Activated CD8-positive, alpha-beta memory T cell treated with anti-CD3 and anti-CD28 coated beads for 36 hours (primary cell): ENCODE data around the gene RNH1. TPM values are rescaled to one million over a fixed set of nuclear protein-coding genes. Genes with fewer than 3 reads are reported as not detected.

Experiments used
- CTCF ChIA-PET: fragments of 350-600 bp; sonication (Branson Sonifier 250); formaldehyde crosslinking; loops from one replicate; lab custom pipeline; 2021; ENCODE audit warnings: antibody characterized with exemption; lab: Charles Lee
- POLR2A ChIA-PET: fragments of 350-600 bp; sonication (Branson Sonifier 250); formaldehyde crosslinking; loops from one replicate; lab custom pipeline; 2021; ENCODE audit warnings: antibody characterized with exemption; lab: Charles Lee
- total RNA-seq, 2 experiments: library from RNA; stranded (reverse); gene quantifications; one replicate each; pipeline ENCODE4 v1.2.3, GENCODE V29; 2021

The RNH1 gene
- total RNA-seq, 2 experiments from 2014 or later: 120 TPM

DNA sequence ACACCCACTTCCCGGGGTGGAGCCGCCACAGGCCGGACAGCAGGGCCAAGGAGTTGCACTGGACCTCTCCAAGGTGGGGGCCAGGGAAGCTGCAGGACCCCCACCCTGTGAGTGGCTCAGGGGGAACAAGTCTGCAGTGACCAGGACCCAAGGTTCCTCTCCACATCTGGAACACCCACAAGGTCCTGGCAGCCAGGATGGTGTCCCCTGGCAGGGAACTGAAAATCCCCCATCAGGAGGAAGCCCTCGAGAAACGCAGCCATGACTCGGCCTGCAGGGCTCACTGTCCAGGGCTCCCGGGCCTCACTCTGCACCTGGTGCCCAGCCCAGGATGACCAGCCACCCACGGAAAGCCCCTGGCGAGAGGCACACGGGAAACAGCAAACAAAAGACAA lies 11.5 kb downstream of the RNH1 start:
- CTCF ChIA-PET: interaction anchor here (0.9 kb wide), 1 partner anchor 24 kb away, joined by 3 read pairs; no protein-coding TSS in a partner anchor
- POLR2A ChIA-PET: no interaction called here

DNA sequence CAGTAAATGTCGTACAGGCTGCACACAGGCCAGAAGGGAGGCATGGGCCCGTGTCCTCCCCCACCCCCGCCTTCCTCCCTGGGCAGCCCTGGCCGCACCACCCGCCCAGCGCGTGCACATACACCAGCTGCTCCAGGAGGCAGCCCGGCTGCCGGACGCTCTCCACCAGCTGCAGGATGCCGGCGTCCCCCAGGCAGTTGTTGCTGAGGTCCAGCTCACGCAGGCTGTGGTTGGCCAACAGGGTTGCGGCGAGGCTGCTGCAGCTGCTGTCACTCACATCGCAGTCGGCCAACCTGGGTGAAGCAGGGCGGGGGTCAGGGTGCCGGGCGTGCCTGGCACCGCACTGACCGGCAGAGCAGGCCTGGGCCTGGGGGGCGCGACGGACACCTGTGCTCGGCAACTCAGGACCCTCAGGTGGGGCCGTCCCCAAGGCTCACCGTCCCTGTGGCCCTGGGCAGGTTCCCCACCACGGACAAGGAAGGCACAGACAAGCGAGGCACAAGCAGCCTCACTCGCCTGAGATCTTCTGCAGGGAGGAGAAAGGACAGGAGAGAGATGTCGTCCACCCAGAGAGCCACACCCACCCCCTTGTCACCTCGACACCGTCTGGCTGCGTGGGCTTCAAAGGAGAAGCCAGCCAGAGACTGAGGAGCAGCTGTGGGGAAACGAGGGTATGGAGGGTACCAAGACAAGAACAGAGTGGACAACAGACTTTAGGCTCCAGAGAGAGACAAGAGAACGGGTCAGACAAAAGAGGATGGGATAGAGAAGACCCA lies 12.1 kb downstream of the RNH1 start:
- POLR2A ChIA-PET: no interaction called here
- CTCF ChIA-PET: no interaction called here

GRCh38 chr11:492427-493226 lies 14.4 kb downstream of the RNH1 start:
- POLR2A ChIA-PET: no interaction called here
- CTCF ChIA-PET: interaction anchor here (0.9 to 1.1 kb wide), 2 partner anchors 10 to 40 kb away, joined by 3 read pairs; no protein-coding TSS in a partner anchor

- ChIA-PET CTCF (interaction anchor here (1.1 kb wide), 1 partner anchor 39 kb away, joined by 3 read pairs; no protein-coding TSS in a partner anchor), POLR2A (no interaction called here)
Measured at GRCh38 chr11:491358-491757, 15.7 kb downstream of the RNH1 start.

GRCh38 chr11:490930-491260 lies 16.1 kb downstream of the RNH1 start:
- ChIA-PET CTCF (no interaction called here), POLR2A (no interaction called here)

DNA sequence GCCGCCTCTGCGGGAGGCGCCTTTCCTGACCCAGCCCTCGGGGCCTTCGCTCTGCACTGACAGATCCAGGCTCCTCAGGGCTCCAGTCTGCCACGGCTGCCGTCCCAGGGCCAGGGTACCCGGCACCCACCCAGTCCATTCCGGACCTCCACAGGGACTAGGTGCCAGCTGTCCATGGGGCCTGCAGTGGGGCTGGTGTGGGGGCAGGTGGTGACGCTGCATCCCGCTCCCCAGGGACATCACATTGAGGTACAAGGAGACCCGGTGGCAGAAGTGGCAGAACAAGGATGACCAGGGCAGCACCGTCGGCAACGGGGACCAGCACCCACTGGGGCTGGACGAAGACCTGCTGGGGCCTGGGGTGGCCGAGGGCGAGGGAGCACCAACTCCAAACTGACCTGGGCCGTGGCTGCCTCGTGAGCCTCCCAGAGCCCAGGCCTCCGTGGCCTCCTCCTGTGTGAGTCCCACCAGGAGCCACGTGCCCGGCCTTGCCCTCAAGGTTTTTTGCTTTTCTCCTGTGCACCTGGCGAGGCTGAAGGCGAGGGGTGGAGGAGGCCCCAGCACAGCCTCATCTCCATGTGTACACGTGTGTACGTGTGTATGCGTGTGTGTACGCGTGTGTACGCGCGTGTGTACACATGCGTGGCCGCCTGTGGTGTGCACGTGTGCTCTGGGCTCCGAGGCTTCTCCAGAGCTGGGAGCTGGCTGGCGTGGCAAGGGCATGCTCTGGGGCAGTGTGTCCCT lies 16.7 kb downstream of the RNH1 start:
- POLR2A ChIA-PET: no interaction called here
- CTCF ChIA-PET: no interaction called here

- POLR2A ChIA-PET: no interaction called here
- CTCF ChIA-PET: no interaction called here
Measured at GRCh38 chr11:489610-490185, 17.3 kb downstream of the RNH1 start.

- ChIA-PET POLR2A (no interaction called here), CTCF (no interaction called here)
Measured at GRCh38 chr11:488992-489391, 18.1 kb downstream of the RNH1 start.

GRCh38 chr11:488579-488978 lies 18.5 kb downstream of the RNH1 start:
- ChIA-PET CTCF (no interaction called here), POLR2A (no interaction called here)

- ChIA-PET CTCF (no interaction called here), POLR2A (no interaction called here)
Measured at GRCh38 chr11:488062-488461, 19.0 kb downstream of the RNH1 start.

- POLR2A ChIA-PET: no interaction called here
- CTCF ChIA-PET: no interaction called here
Measured at GRCh38 chr11:487571-488021, 19.4 kb downstream of the RNH1 start.

DNA sequence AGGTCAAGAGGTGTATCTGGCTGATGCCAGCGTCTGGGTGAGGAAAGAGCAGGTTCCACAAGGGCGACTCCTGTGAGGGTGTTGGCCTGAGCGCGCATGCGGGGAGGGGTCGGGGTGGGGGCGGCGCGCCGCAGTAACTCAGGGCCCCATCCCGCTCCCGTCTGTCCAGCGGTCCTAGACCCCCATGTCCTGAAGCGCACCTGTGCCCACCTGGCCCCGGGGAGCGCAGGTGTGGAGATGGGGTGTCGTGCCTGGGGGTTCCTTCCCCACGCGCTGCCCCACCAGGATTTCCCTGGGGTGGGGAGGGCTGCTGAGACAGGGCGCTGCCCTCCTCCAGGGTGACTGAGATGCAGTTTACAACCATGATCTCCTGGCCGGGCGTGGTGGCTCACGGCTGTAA lies 20.9 kb downstream of the RNH1 start:
- CTCF ChIA-PET: no interaction called here
- POLR2A ChIA-PET: no interaction called here

- ChIA-PET CTCF (no interaction called here), POLR2A (no interaction called here)
Measured at GRCh38 chr11:484616-485015, 22.4 kb downstream of the RNH1 start.

GRCh38 chr11:479311-479710 lies 27.7 kb downstream of the RNH1 start:
- ChIA-PET CTCF (interaction anchor here (1.0 kb wide), 1 partner anchor 40 kb away, joined by 3 read pairs; no protein-coding TSS in a partner anchor), POLR2A (interaction anchor here (1.0 kb wide), 1 partner anchor 64 kb away, joined by 3 read pairs; the partner anchor contains the start of gene SIGIRR)

GRCh38 chr11:477052-477715 lies 29.9 kb downstream of the RNH1 start:
- ChIA-PET CTCF (no interaction called here), POLR2A (interaction anchor here (0.5 kb wide), 1 partner anchor 17 kb away, joined by 9 read pairs; no protein-coding TSS in a partner anchor)

DNA sequence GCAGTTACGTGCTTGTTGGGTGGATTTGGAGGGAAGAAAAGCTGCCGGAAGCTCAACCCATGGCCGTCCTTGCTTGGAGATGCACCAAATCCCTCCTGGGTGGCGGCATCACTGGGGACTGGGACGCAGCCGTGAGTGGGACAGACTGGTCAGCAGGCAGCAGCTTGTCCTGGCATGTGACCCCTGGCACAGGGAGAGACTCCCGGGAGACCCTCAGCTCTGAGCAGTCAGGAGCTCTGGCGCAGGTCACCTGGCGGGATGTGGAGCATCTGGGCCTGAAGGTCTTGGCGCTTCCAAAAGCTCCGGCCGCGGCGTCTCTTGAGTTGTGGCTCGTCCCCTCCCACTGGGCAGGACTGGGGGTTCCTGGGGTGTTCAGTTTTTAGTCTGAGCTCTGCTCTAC lies 30.6 kb downstream of the RNH1 start:
- CTCF ChIA-PET: no interaction called here
- POLR2A ChIA-PET: interaction anchor here (0.5 kb wide), 1 partner anchor 17 kb away, joined by 9 read pairs; no protein-coding TSS in a partner anchor

DNA sequence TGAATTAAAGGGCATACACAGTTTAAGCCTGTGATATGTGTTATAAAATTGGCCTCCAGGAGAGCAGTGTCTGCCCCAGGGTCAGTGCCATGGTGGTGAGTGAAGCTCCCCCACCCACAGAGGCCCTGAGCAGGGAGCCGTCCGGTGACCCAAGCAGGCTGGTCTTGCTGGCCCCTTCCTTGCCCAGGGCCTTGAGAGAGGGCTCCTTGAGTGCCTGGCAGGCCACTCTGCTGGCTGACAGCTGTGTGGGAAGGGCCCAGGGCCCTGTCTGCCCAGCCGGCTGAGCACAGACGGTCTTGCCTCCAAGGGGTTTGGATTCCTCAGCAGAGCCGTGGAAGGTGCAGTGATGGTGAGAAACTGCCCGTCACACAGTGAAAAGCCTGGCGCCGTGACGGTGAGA lies 31.1 kb downstream of the RNH1 start:
- POLR2A ChIA-PET: no interaction called here
- CTCF ChIA-PET: no interaction called here

DNA sequence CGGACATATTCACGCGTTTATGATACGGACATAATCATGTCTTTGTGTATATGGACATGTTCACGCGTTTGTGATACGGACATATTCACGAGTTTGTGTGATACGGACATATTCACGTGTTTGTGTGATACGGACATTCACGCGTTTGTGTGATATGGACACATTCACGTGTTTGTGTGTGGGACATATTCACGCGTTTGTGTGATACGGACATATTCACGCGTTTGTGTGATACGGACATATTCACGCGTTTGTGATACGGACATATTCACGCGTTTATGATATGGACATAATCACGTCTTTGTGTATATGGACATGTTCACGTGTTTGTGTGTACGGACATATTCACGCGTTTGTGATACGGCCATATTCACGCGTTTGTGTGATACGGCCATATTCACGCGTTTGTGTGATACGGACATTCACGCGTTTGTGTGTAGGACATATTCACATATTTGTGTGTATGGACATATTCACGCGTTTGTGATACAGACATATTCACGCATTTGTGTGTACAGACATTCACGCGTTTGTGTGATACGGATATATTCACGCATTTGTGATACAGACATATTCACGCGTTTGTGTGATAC lies 32.0 kb downstream of the RNH1 start:
- CTCF ChIA-PET: no interaction called here
- POLR2A ChIA-PET: no interaction called here
